ENCODE measurements around the gene DPP10.
A peak's percentile ranks its signal among the peaks of the same experiment; 100 is the strongest.
"Not testable (repeated sequence)": the region's sequence is repeated elsewhere in the genome, so short reads cannot be mapped to it uniquely, and the experiment has no call there.

DPP10 gene

GRCh38 chr2:114507744-114508143, 65.3 kb downstream of the DPP10 start:
- DNase-seq (ENCODE audit: low spot score), result no peak

DNA sequence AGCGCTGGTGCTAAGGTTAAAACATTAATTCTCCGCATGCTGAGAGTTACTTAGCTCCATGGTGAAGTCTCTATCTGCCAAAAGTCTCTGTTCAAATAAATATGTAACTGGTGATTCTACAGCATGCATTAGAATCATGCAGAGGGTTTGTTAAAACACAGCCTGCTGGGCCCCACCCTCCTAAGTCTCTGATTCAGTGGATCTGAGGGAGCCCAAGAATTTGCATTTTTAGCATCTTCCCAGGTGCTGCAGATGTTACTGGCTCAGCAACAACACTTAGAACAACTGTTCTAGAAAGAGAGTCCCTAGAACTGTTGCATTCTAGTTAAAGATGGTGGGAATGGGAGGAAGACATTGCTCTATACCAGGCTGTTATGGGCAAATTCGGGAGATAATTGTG, 73.4 kb downstream of the DPP10 start:
- DNase-seq (ENCODE audit: low spot score), result no peak

DNA sequence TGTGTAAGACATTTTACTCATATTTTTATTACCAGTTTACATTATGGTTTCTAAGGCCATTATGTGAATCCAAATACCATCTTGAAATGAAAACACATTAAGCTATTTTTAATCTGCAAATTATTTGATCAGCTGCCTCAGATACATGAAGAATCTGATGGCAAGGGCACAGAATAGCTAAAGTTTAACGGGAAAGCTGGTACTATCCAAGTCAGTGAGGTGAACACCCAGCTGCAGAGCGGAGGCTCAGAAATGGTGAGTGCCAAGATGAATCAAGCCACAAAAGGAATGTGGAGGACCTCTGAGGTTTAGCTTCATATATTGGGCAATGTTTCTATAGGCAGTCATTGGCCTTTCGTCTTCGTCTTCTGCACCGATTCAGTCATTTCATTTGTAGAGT, 75.1 kb downstream of the DPP10 start:
- no peak for DNase-seq (ENCODE audit: low spot score)

GRCh38 chr2:114518738-114519137, 76.3 kb downstream of the DPP10 start:
- no peak for DNase-seq (ENCODE audit: low spot score)

DNA sequence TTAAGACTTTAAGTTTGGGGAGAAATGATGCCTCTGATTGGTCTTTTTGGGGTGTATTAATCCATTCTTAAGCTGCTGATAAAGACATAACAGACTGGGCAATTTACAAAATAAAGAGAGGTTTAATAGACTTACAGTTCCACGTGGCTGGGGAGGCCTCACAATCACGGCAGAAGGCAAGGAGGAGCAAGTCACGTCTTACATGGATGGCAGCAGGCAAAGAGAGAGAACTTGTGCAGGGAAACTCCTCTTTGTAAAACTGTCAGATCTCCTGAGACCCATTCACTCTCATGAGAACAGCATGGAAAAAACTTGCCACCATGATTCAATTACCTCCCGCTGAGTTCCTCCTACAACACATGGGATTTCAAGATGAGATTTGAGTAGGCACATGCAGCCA, 80.2 kb downstream of the DPP10 start:
- not testable (repeated sequence) for DNase-seq (ENCODE audit: low spot score)

DNA sequence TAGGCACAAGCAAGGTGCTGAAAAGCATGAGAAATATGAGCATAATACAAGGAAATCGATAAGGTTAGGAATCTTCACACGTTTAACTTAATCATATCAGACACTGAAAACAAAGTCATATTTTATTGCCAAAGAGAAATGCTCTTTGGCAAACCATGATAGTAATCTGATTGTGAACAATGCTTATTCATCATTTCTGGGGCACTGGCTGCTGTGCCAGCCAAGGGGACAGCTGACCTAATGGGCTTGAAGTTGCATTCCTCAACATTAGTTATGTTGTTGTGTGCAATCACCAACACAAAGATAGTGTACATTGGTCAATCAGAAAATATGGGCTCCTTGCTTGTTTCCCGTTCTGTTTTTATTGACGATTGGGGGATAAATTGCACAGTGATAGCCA, 83.5 kb downstream of the DPP10 start:
- no peak for DNase-seq (ENCODE audit: low spot score)

DNA sequence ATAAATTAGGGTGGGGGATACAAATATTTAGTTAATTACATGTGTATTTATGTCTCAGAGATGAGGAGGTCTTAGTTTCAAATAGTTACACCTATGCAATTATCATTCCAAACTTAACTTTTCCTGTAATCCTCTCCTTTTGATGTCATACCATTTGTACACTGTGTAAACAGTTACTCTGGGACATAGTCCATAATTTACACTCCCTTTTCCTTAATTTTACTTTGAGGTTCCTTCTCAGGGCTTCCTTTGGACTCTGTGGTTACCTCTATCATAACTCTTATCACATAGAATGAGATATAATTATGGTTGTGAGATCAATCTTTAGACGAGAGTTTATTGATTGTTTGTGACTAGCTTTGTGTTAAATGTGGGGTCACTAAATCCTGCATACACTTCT, 84.4 kb downstream of the DPP10 start:
- no peak for DNase-seq (ENCODE audit: low spot score)

- DNase-seq (ENCODE audit: low spot score), result no peak
Measured at GRCh38 chr2:114527330-114527983, 85.0 kb downstream of the DPP10 start.

DNA sequence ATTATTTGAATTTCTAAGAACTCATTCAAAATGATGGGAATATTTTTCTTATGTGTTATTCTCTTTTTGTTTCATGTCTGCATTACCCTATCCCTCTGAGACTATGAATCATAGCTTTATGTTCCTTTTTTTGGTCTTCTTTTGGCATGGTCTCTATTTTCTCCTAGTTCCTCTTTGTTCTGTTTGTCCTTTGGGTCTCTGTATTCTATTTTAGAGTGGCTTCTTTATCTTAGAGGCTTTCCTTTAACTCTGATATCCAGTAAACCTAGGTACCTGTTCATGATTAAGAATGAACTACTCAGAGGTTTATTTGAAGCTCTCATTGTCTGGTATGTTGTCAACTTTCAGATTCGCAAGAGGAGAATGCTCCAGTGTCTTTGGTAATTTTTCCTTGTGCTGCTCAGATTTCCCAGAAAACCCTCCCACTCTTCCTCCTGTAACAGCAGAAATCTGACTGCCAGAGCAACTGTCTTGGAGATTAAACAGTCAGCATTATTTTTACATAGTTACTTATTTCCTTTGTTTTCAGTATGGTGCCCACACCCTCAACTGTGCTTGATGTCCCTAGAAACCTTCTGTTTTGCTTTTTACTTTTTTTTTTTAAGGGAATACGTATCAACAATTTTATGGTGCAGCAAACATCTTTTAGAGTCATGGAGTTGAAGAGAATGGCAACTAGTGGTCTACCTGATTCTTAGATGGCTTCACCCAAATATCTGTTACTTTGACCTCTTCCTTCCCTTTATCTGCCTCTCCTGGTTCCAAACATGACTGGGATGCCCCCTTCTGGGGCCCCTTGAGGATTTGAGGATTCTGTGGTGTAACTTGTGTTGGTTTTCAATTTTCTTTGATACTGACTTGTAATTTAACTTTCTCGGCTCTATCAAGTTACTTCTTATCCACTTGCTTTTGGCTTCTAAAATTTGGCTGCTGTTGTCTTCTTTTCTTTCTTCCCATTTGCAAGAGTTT, 92.0 kb downstream of the DPP10 start:
- DNase-seq (ENCODE audit: low spot score), result no peak

- no peak for DNase-seq (ENCODE audit: low spot score)
Measured at GRCh38 chr2:114537777-114538176, 95.3 kb downstream of the DPP10 start.

DNA sequence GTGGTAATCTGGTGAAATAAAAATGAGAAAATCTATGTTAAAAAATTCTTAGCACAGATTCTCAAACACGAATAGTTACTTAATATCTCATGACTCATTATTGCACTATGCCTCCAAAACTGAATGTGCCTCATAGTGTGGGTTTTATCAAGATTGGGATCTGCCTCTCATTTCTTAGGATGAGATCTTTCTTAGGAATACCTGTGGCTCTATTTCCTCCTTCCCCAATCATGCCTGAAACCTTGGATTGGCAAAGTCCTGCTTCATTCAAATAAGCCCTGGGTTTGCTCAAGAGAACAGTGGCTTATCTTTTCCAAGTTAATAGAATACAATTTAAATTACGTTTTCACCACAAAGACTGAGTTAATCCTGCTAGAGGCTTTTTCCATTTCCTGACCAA, 100.3 kb downstream of the DPP10 start:
- DNase-seq (ENCODE audit: low spot score), result no peak

GRCh38 chr2:114543236-114543766, 100.9 kb downstream of the DPP10 start:
- no peak for DNase-seq (ENCODE audit: low spot score)

DNA sequence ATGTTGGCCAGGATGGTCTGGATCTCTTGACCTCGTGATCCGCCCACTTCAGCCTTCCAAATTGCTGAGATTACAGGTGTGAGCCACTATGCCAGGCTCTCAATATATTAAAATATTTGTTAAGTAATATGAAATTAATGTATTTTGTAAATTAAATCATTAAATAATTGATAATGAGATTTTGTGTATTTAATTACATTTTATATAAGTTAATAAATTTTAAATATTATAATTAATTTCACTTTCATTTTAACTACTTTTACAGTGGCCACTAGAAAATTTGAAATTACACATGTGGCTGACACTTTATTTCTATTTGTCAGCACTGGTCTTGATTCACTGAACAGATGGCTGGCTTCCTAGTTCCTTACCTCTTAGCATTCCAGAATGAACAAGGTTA, 102.6 kb downstream of the DPP10 start:
- DNase-seq (ENCODE audit: low spot score), result no peak

DNA sequence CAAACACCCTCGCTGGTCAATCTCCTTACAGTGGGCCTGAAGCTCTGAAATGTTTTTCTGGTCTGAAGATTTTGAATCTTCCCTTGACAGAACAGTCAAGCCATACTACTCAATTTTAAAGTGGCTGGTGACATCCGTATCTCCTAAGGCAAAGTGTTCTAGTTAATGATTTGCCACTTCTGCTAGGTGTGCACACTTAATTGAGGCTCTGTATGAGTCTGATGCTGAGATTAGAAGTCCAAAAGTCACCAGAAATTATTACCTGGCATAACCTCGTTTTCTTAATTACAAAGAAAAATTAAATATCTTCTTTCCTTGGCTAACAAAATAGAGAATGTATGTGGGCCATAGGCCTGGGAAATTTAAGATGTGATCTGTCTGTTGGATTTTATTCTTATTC, 104.1 kb downstream of the DPP10 start:
- DNase-seq (ENCODE audit: low spot score), result no peak

DNA sequence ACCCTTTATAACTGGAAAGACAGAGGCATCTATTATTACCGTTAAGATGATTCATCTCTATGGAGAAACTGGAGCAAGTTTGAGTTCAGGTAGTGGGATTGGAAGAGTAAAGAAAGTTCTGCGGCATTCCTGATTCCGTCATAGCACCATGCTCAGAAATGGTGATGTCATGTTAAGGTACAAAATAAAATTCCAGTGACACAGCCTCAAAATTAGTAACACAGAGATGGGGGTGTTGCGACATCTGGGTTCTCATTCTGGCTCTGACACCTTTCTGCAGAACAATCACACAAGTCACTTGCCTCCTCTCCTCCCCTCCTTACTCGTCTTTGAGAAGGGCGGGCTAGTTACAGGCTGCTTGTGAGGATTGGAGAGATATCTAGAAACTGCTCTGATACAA, 105.7 kb downstream of the DPP10 start:
- DNase-seq (ENCODE audit: low spot score), result no peak

- DNase-seq (ENCODE audit: low spot score), result no peak
Measured at GRCh38 chr2:114550364-114550763, 107.9 kb downstream of the DPP10 start.

DNA sequence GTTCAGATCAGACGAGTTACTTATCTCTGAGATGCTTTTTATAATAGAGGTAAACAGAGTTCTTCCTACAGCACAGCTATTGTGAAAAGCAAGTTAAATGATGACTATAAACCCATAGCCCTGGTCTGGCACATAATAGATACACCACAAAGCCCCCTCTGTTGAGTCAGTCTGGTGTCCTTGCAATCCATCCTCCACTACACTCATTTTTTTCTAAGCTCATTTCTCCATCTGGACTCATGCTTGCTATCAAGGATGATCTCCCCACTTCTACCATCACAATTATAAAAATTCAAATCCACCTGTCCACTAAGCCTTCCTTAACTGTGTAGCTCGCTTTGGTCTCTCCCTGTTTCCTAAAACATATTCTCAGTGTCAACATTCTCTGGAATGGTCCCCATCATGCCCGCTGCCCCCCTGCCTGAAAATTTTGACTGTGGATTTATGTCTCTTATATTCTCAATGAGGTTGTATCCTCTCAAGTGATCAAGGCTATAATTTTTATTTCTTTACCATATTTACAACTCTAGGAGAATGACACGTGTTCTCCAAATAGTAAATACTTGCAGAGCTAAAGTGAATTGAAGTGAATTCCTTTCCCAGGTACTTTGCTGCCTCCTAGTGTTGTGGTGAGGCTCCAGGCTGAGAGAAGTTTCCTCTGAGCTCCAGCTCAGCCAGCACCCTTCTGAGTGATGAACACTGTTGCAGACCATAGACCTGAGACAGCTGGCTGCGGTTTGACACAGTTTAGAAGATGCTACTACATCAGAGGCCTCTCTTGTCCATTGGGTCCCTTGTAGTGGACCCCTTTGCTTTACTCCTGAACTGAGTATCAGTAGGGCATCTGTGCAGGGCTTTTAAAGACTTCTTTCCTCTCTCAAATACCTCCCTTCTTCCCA, 108.7 kb downstream of the DPP10 start:
- peak; percentile 16 for DNase-seq (ENCODE audit: low spot score)

DNA sequence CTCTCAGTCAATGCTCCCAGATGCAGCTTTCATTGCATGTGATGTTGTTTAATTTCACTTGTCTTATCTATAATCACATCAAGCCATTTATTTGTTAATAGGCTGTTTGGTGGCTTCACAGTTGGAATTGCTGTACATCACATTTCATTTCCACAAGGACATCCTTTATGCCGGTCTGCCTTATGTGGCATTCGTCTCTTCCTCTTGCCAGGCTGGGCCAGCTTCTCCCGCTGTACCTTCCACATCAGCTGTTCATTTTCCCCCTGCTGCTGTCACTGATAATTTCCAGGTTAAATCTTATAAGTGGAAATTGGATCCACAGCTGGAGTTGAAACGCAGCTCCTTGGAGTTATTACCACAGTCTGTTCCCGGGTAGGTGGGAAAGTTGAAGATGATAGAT, 110.6 kb downstream of the DPP10 start:
- DNase-seq (ENCODE audit: low spot score), result no peak

- no peak for DNase-seq (ENCODE audit: low spot score)
Measured at GRCh38 chr2:114569166-114569565, 126.7 kb downstream of the DPP10 start.

- DNase-seq (ENCODE audit: low spot score), result no peak
Measured at GRCh38 chr2:114577657-114578056, 135.2 kb downstream of the DPP10 start.

- DNase-seq (ENCODE audit: low spot score), result no peak
Measured at GRCh38 chr2:114579542-114579941, 137.1 kb downstream of the DPP10 start.

DNA sequence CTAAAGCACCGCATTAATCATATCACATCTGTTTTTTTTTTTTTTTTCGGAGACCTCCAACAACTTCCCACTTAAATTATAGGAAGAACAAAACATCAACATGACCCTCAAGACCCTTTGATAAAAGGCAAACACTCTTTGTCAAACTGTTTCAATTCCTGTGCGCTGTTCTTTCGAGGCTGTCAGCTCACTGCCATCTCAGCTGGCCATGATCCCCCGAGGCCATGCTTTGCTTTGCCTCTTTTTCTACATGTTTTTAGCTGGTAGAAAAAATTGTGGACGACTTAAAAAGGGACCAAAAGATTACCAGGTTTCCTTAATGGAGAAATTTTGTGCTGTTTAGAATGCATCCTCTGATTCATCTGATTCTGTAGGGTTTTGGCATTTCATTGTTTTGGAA, 138.2 kb downstream of the DPP10 start:
- DNase-seq (ENCODE audit: low spot score), result no peak
